WTC11 (cell line): ENCODE measurements around the gene TUBB2A. TPM values are rescaled to one million over a fixed set of nuclear protein-coding genes. Genes with fewer than 3 reads are reported as not detected.
A peak's percentile ranks its signal among the peaks of the same experiment; 100 is the strongest.

Experiments
- ATAC-seq: fragments of 200-7000 bp; cut with Tn5 transposase; 2 replicates; pipeline ENCODE4 v1.10.0; 2021; ENCODE audit warnings: mild to moderate bottlenecking, moderate library complexity
- Bru-seq: library from RNA; stranded (reverse); fragments of 400-500 nt; gene quantifications from one replicate; lab custom pipeline; 2021; lab: Mats Ljungman, UMichigan
- CTCF ChIA-PET: fragments of 300-600 bp; sonication (Branson Sonifier 250); formaldehyde crosslinking; loops from one replicate; lab custom pipeline; 2021; ENCODE audit warnings: antibody characterized with exemption; lab: Charles Lee
- POLR2A ChIA-PET: fragments of 350-600 bp; sonication (Branson Sonifier 250); formaldehyde crosslinking; loops from one replicate; lab custom pipeline; 2021; ENCODE audit warnings: antibody characterized with exemption; lab: Charles Lee
- DNase-seq: peaks from one replicate; pipeline ENCODE4 v3.0.0; 2021; ENCODE audit warnings: low spot score
- H3K27ac Mint-ChIP-seq: 2 replicates; pipeline ENCODE4 v1.8.0; 2021; ENCODE audit warnings: mixed read lengths
- H3K27me3 Mint-ChIP-seq: 2 replicates; pipeline ENCODE4 v1.8.0; 2021; ENCODE audit warnings: low read depth, mild to moderate bottlenecking, moderate library complexity, mixed read lengths
- H3K36me3 Mint-ChIP-seq: 2 replicates; pipeline ENCODE4 v1.8.0; 2021; ENCODE audit warnings: mixed read lengths
- H3K4me1 Mint-ChIP-seq: 2 replicates; pipeline ENCODE4 v1.8.0; 2022; ENCODE audit warnings: mixed read lengths
- H3K4me3 Mint-ChIP-seq: 2 replicates; pipeline ENCODE4 v1.8.0; 2021; ENCODE audit warnings: mild to moderate bottlenecking, moderate library complexity, mixed read lengths
- H3K9me3 Mint-ChIP-seq: 2 replicates; pipeline ENCODE4 v1.8.0; 2021; ENCODE audit warnings: mixed read lengths
- CDX4 ChIP-seq: fragments of 250-450 bp; sonication (Bioruptor Pico); IDR thresholded peaks from 2 replicates; pipeline ENCODE4 v1.9.0; 2021; ENCODE audit warnings: moderate library complexity, mild to moderate bottlenecking, inconsistent platforms, borderline replicate concordance
- CREM ChIP-seq: sonication (generic); formaldehyde crosslinking; IDR thresholded peaks from 2 replicates; pipeline ENCODE4 v1.8.1; 2022; ENCODE audit warnings: mild to moderate bottlenecking, missing genetic modification reagents, moderate library complexity
- ELF4 ChIP-seq: sonication (generic); formaldehyde crosslinking; IDR thresholded peaks from 2 replicates; pipeline ENCODE4 v1.8.1; 2022; ENCODE audit warnings: low read depth, mild to moderate bottlenecking, moderate library complexity, missing genetic modification reagents
- ERG ChIP-seq: fragments of 250-450 bp; sonication (Bioruptor Pico); IDR thresholded peaks from 2 replicates; pipeline ENCODE4 v1.8.0; 2021; ENCODE audit warnings: mild to moderate bottlenecking
- ETV6 ChIP-seq: sonication (generic); formaldehyde crosslinking; IDR thresholded peaks from 2 replicates; pipeline ENCODE4 v1.8.1; 2022; ENCODE audit warnings: mild to moderate bottlenecking, missing genetic modification reagents
- GRHL2 ChIP-seq: fragments of 250-450 bp; sonication (Bioruptor Pico); IDR thresholded peaks from 2 replicates; pipeline ENCODE4 v1.8.0; 2022; ENCODE audit warnings: mild to moderate bottlenecking, moderate library complexity; ENCODE audit not compliant: insufficient replicate concordance, severe bottlenecking
- PRDM15 ChIP-seq: sonication (generic); formaldehyde crosslinking; IDR thresholded peaks from 2 replicates; pipeline ENCODE4 v1.8.0; 2022; ENCODE audit warnings: missing genetic modification reagents
- RORB ChIP-seq: fragments of 250-450 bp; sonication (Bioruptor Pico); IDR thresholded peaks from 2 replicates; pipeline ENCODE4 v1.9.0; 2021; ENCODE audit warnings: mild to moderate bottlenecking
- STAT6 ChIP-seq: sonication (generic); formaldehyde crosslinking; conservative IDR thresholded peaks from 2 replicates; pipeline ENCODE4 v1.8.1; 2023; ENCODE audit warnings: mild to moderate bottlenecking, low read depth, missing genetic modification reagents, moderate library complexity
- TEAD1 ChIP-seq: sonication (generic); formaldehyde crosslinking; IDR thresholded peaks from 2 replicates; pipeline ENCODE4 v1.8.0; 2022; ENCODE audit warnings: mild to moderate bottlenecking, missing genetic modification reagents
- USF1 ChIP-seq: sonication (generic); formaldehyde crosslinking; IDR thresholded peaks from 2 replicates; pipeline ENCODE4 v1.8.0; 2022; ENCODE audit warnings: mild to moderate bottlenecking, missing genetic modification reagents
- ZNF138 ChIP-seq: sonication (generic); formaldehyde crosslinking; conservative IDR thresholded peaks from 2 replicates; pipeline ENCODE4 v1.8.1; 2022; ENCODE audit warnings: mild to moderate bottlenecking, moderate library complexity, missing genetic modification reagents
- ZNF281 ChIP-seq: sonication (generic); formaldehyde crosslinking; IDR thresholded peaks from 2 replicates; pipeline ENCODE4 v1.8.0; 2023; ENCODE audit warnings: mild to moderate bottlenecking, missing genetic modification reagents
- ZNF317 ChIP-seq: sonication (generic); formaldehyde crosslinking; IDR thresholded peaks from 2 replicates; pipeline ENCODE4 v1.8.1; 2023; ENCODE audit warnings: low read depth, mild to moderate bottlenecking, moderate library complexity, missing genetic modification reagents, borderline replicate concordance
- ZNF423 ChIP-seq: fragments of 250-450 bp; sonication (Bioruptor Pico); IDR thresholded peaks from 2 replicates; pipeline ENCODE4 v2.1.2; 2022; ENCODE audit warnings: mild to moderate bottlenecking, moderate library complexity
- ZNF532 ChIP-seq: fragments of 250-450 bp; sonication (Bioruptor Pico); IDR thresholded peaks from 2 replicates; pipeline ENCODE4 v1.9.0; 2021; ENCODE audit warnings: mild to moderate bottlenecking, borderline replicate concordance
- ZNF671 ChIP-seq: fragments of 250-450 bp; sonication (Bioruptor Pico); IDR thresholded peaks from 2 replicates; pipeline ENCODE4 v1.8.0; 2021; ENCODE audit warnings: mild to moderate bottlenecking
- long read RNA-seq, 3 experiments: library from RNA in 1 of 3; library from capped mRNA in 1 of 3; library from polyadenylated mRNA in 1 of 3; unstranded in 2 of 3; stranded (forward) in 1 of 3; transcript quantifications; one replicate each; pipeline ENCODE4 v2.0.0, GENCODE V29; 2021
- total RNA-seq: library from RNA; stranded (reverse); gene quantifications from 3 replicates; pipeline ENCODE4 v1.2.3, GENCODE V29; 2021

Gene TUBB2A
- total RNA-seq (357 to 403 TPM (median 394 TPM) in 3 replicates), Bru-seq, nascent RNA (percentile 91 among the genes with signal in this experiment)
- long read RNA-seq, experiment 1, transcript TUBB2A-202 (4 exons, 817 nt), result minor isoform, 9 of 700 reads
- long read RNA-seq, experiment 1, transcript TUBB2A-201 (4 exons, 1,595 nt), result major isoform, 626 of 700 reads
- long read RNA-seq, experiment 1, partial matches to known transcripts, result 25 of 700 reads
- long read RNA-seq, experiment 1, other reads (novel, unspliced or antisense), result 40 of 700 reads
- long read RNA-seq, experiment 2, transcript TUBB2A-201 (4 exons, 1,595 nt), result major isoform, 391 of 515 reads
- long read RNA-seq, experiment 2, partial matches to known transcripts, result 105 of 515 reads
- long read RNA-seq, experiment 2, other reads (novel, unspliced or antisense), result 18 of 515 reads
- long read RNA-seq, experiment 3, transcript TUBB2A-201 (4 exons, 1,595 nt), result major isoform, 162 of 188 reads
- long read RNA-seq, experiment 3, partial matches to known transcripts, result 7 of 188 reads
- long read RNA-seq, experiment 3, other reads (novel, unspliced or antisense), result 17 of 188 reads

- ChIA-PET POLR2A (interaction anchor here (1.0 to 3.6 kb wide), 4 partner anchors 14 to 73 kb away, joined by 3 to 24 read pairs (median 5); no protein-coding TSS in a partner anchor), CTCF (interaction anchor here (0.6 to 2.5 kb wide), 11 partner anchors 9 to 119 kb away, joined by 3 to 19 read pairs (median 4); partner anchors contain the start of gene TUBB2B)
- peak; percentile 75 for ATAC-seq
- Mint-ChIP-seq H3K4me1 (peaks cover 53% of the 10 kb centered on the region), H3K9me3 (no peaks in the 10 kb centered on the region), H3K27me3 (no peaks in the 10 kb centered on the region), H3K27ac (peak within 1 kb of the TSS; percentile 74; the same call in 1 of the 2 replicates), H3K4me3 (peak within 1 kb of the TSS; percentile 97), H3K36me3 (peaks cover 29% of the 10 kb centered on the region)
- DNase-seq, result peak; percentile 79
- peak; percentile 94 for TF ChIP-seq CREM (CRISPR knock-in tag)
- TF ChIP-seq ZNF423, result no peak
- no peak for TF ChIP-seq ZNF317 (CRISPR knock-in tag)
- TF ChIP-seq ZNF532, result no peak
- TF ChIP-seq CDX4 (CRISPR knock-in tag), result no peak
- TF ChIP-seq STAT6 (CRISPR knock-in tag), result no peak
- TF ChIP-seq ERG, result no peak
- TF ChIP-seq ZNF671, result no peak
- no peak for TF ChIP-seq USF1
- TF ChIP-seq ZNF138 (CRISPR knock-in tag), result no peak
- TF ChIP-seq ETV6 (CRISPR knock-in tag), result peak; percentile 74; the same call in 1 of the 2 replicates
- no peak for TF ChIP-seq PRDM15 (CRISPR knock-in tag)
- TF ChIP-seq ZNF281 (CRISPR knock-in tag), result no peak
- no peak for TF ChIP-seq RORB (CRISPR knock-in tag)
- TF ChIP-seq TEAD1, result peak; percentile 59; the same call in 1 of the 2 replicates
- no peak for TF ChIP-seq GRHL2 (CRISPR knock-in tag)
- no peak for TF ChIP-seq ELF4
These were observed at the start of gene TUBB2A for GRCh38 chr6:3157131-3157933. TSS of gene TUBB2A (minus strand) at chr6:3157544. CDS start at chr6:3157463, 81 bp downstream.
